Calu3 (cell line): ENCODE results near the gene SYCP2. TPM values are rescaled to one million over a fixed set of nuclear protein-coding genes. Genes with fewer than 3 reads are reported as not detected.

ENCODE experiments used
- BruUV-seq: library from RNA; stranded (reverse); fragments of 400-500 nt; replicated peaks from 2 replicates; lab custom pipeline; 2021; lab: Mats Ljungman, UMichigan
- CTCF ChIA-PET: fragments of 300-600 bp; sonication (Branson Sonifier 250); formaldehyde crosslinking; loops from one replicate; lab custom pipeline; 2022; ENCODE audit warnings: antibody characterized with exemption; lab: Charles Lee
- DNase-seq: peaks from one replicate; pipeline ENCODE4 v3.0.0; 2022
- H3K27ac Mint-ChIP-seq: one replicate; pipeline ENCODE4 v1.8.0; 2022; ENCODE audit warnings: mixed read lengths; ENCODE audit not compliant: unreplicated experiment
- H3K27me3 Mint-ChIP-seq: one replicate; pipeline ENCODE4 v1.8.0; 2022; ENCODE audit warnings: mixed read lengths; ENCODE audit not compliant: unreplicated experiment
- H3K36me3 Mint-ChIP-seq: one replicate; pipeline ENCODE4 v1.8.0; 2022; ENCODE audit warnings: mild to moderate bottlenecking, moderate library complexity, mixed read lengths; ENCODE audit not compliant: insufficient read depth, unreplicated experiment
- H3K4me1 Mint-ChIP-seq: one replicate; pipeline ENCODE4 v1.8.0; 2022; ENCODE audit warnings: mild to moderate bottlenecking, low read depth, mixed read lengths; ENCODE audit not compliant: unreplicated experiment
- H3K4me3 Mint-ChIP-seq: one replicate; pipeline ENCODE4 v1.8.0; 2022; ENCODE audit warnings: mild to moderate bottlenecking, low read depth, moderate library complexity, mixed read lengths; ENCODE audit not compliant: unreplicated experiment
- H3K9me3 Mint-ChIP-seq: one replicate; pipeline ENCODE4 v1.8.0; 2022; ENCODE audit warnings: low read depth, mixed read lengths; ENCODE audit not compliant: unreplicated experiment
- CTCF ChIP-seq: fragments of 200-600 bp; IDR thresholded peaks from one replicate; pipeline ENCODE4 v1.8.0; 2022; ENCODE audit warnings: antibody characterized with exemption; ENCODE audit not compliant: unreplicated experiment
- intact Hi-C: fragments of 100-400 bp; cut with micrococcal nuclease; formaldehyde crosslinking; loops from one replicate; pipeline ENCODE4 v1.10.0; 2022; ENCODE audit not compliant: unreplicated experiment
- total RNA-seq: library from RNA; stranded (reverse); gene quantifications from 2 replicates; pipeline ENCODE4 v1.2.3, GENCODE V29; 2022

SYCP2 gene
- total RNA-seq, 1 experiment from 2014 or later = 56.0 TPM

GRCh38 chr20:59972037-59972801 is 38.8 kb upstream of the SYCP2 start:
- H3K36me3 Mint-ChIP-seq = peaks cover 7% of the 10 kb centered on the region
- peak overlapping the region; percentile 42 for H3K4me3 Mint-ChIP-seq
- intact Hi-C loops = loop anchor here (5.0 kb wide), 1 partner anchor 80 kb away; no protein-coding TSS in a partner anchor
- BruUV-seq = no TSS peak
- H3K27me3 Mint-ChIP-seq = no peaks in the 10 kb centered on the region
- no peaks in the 10 kb centered on the region for H3K9me3 Mint-ChIP-seq
- peak overlapping the region; percentile 74 for H3K27ac Mint-ChIP-seq
- no peak for TF ChIP-seq CTCF
- DNase-seq = peak; percentile 63
- peaks cover 25% of the 10 kb centered on the region for H3K4me1 Mint-ChIP-seq
- CTCF ChIA-PET = interaction anchor here (0.5 to 2.3 kb wide), 14 partner anchors 10 to 108 kb away, joined by 3 to 15 read pairs (median 4); partner anchors contain the start of genes FAM217B, PPP1R3D and SYCP2

GRCh38 chr20:59971428-59971827 is 38.0 kb upstream of the SYCP2 start:
- Mint-ChIP-seq H3K27me3 (no peaks in the 10 kb centered on the region), H3K27ac (peak overlapping the region; percentile 74), H3K4me1 (peaks cover 25% of the 10 kb centered on the region), H3K4me3 (peak overlapping the region; percentile 42), H3K9me3 (no peaks in the 10 kb centered on the region), H3K36me3 (peaks cover 7% of the 10 kb centered on the region)
- TF ChIP-seq CTCF = no peak
- DNase-seq = no peak
- intact Hi-C loops = loop anchor here (5.0 kb wide), 1 partner anchor 81 kb away; no protein-coding TSS in a partner anchor
- CTCF ChIA-PET = interaction anchor here (0.9 to 2.3 kb wide), 7 partner anchors 10 to 79 kb away, joined by 3 to 15 read pairs (median 7); partner anchors contain the start of genes FAM217B and PPP1R3D
- BruUV-seq = no TSS peak

- no peak for TF ChIP-seq CTCF
- H3K4me3 Mint-ChIP-seq = no peak overlapping the region
- no peaks in the 10 kb centered on the region for H3K27me3 Mint-ChIP-seq
- H3K4me1 Mint-ChIP-seq = peaks cover 13% of the 10 kb centered on the region
- H3K36me3 Mint-ChIP-seq = no peaks in the 10 kb centered on the region
- H3K27ac Mint-ChIP-seq = no peak overlapping the region
- H3K9me3 Mint-ChIP-seq = no peaks in the 10 kb centered on the region
- no TSS peak for BruUV-seq
- intact Hi-C loops = no loop called here
- CTCF ChIA-PET = no interaction called here
- DNase-seq = no peak
Observed at GRCh38 chr20:59966428-59966827, 33.0 kb upstream of the SYCP2 start.

GRCh38 chr20:59962155-59962554 is 28.7 kb upstream of the SYCP2 start:
- TF ChIP-seq CTCF = no peak
- Mint-ChIP-seq H3K36me3 (no peaks in the 10 kb centered on the region), H3K27ac (no peak overlapping the region), H3K4me3 (no peak overlapping the region), H3K4me1 (peaks cover 12% of the 10 kb centered on the region), H3K27me3 (no peaks in the 10 kb centered on the region), H3K9me3 (no peaks in the 10 kb centered on the region)
- no TSS peak for BruUV-seq
- intact Hi-C loops = no loop called here
- CTCF ChIA-PET = interaction anchor here (0.9 kb wide), 1 partner anchor 10 kb away, joined by 4 read pairs; no protein-coding TSS in a partner anchor
- no peak for DNase-seq
